HUES64 (cell line): ENCODE results near the gene NDUFS6.
"Not testable (repeated sequence)": the region's sequence is repeated elsewhere in the genome, so short reads cannot be mapped to it uniquely, and the experiment has no call there.

Experiments used
- H3K27ac ChIP-seq: 2 replicates; pipeline ENCODE4 v1.7.0; 2013; ENCODE audit warnings: low read depth, low read length, inconsistent platforms
- H3K27me3 ChIP-seq: 2 replicates; pipeline ENCODE4 v1.6.1; 2013; ENCODE audit warnings: mild to moderate bottlenecking, low read length; ENCODE audit not compliant: insufficient read depth
- H3K36me3 ChIP-seq: 2 replicates; pipeline ENCODE4 v1.6.1; 2013; ENCODE audit warnings: mild to moderate bottlenecking, low read length; ENCODE audit not compliant: insufficient read depth
- H3K4me1 ChIP-seq: 2 replicates; pipeline ENCODE4 v1.6.1; 2013; ENCODE audit warnings: mild to moderate bottlenecking, low read length, moderate library complexity; ENCODE audit not compliant: insufficient read depth
- H3K4me3 ChIP-seq: 2 replicates; pipeline ENCODE4 v1.5.1; 2013; ENCODE audit warnings: mild to moderate bottlenecking, low read length, moderate library complexity
- H3K9ac ChIP-seq: 2 replicates; pipeline ENCODE4 v1.6.1; 2013; ENCODE audit warnings: mild to moderate bottlenecking, low read depth, low read length
- H3K9me3 ChIP-seq: 2 replicates; pipeline ENCODE4 v1.6.1; 2013; ENCODE audit warnings: low read depth, low read length; ENCODE audit not compliant: insufficient read depth
- whole genome bisulfite sequencing: fragments of 150-250, 120-280 bp; methylation state at CpG from one replicate; pipeline ENCODE4 v1.1.7; 2013; ENCODE audit warnings: missing lambda C conversion rate; 5-methylcytosine and 5-hydroxymethylcytosine counted together

The NDUFS6 gene

DNA sequence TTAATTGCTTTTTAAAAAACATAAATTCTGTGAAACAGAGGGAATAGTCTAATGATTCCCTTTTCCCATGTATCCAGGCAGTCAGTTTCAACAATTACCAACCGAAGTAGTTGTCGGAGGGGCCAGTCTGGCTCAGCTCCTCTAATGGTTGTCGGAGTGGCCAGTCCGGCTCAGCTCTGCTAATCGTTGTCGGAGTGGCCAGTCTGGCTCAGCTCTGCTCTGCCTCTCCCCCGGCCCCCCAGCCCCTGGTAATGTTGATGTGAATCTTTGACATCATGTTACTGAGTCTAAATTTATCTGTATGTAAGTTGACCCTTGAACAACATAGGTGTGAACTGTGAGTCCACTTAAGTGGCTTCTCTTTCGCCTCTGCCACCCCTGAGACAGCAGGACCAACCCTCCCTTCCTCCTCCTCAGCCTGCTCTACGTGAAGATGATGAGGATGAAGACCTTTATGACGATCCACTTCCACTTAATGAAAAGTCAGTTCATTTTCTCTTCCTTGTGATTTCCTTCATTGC is 9.4 kb downstream of the NDUFS6 start:
- no peaks in the 10 kb centered on the region for H3K27me3 ChIP-seq
- H3K27ac ChIP-seq = no peak overlapping the region
- 98% methylated on average over 10 of the region's 10 CpGs for WGBS
- H3K9ac ChIP-seq = no peak overlapping the region
- H3K9me3 ChIP-seq = no peaks in the 10 kb centered on the region
- H3K4me1 ChIP-seq = no peaks in the 10 kb centered on the region
- H3K36me3 ChIP-seq = peaks cover 95% of the 10 kb centered on the region
- no peak overlapping the region for H3K4me3 ChIP-seq

DNA sequence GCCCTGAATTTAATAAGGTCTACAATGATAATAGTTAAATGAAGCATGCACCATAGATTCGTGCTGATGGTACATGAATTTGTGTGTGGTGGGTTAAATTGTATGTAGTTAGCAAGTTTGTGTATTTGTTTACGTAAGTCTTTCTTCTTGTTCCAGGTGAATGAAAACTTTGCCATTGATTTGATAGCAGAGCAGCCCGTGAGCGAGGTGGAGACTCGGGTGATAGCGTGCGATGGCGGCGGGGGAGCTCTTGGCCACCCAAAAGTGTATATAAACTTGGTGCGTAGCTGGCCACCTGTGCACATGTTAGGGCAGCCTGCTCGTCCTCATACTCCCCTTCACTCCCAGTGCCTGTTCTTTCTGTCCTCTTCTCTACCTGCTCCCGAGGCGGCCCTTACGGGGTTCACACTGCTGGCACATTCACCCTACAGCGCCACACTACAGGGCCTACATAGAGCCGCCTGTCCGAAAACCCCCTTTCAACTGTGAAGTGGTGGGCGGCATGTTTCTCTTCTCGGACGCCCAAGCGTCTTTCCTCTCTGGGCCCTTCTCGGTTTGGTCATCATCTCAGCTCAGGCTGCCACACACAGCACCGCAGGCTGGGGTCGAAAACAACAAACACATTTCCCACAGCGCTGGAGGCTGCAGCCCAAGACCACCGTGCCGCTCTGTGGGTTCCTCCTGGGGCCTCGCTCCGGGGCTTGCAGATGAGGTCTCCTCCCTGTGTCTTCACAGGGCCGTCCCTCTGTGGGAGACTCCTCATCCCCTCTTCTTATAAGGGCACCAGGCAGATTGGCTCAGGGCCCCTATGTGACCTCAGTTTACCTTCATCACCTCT is 13.2 kb downstream of the NDUFS6 start:
- WGBS = 96% methylated on average over 30 of the region's 30 CpGs
- H3K9me3 ChIP-seq = no peaks in the 10 kb centered on the region
- H3K36me3 ChIP-seq = peaks cover 92% of the 10 kb centered on the region
- peaks cover 11% of the 10 kb centered on the region for H3K4me1 ChIP-seq
- no peak overlapping the region for H3K4me3 ChIP-seq
- no peak overlapping the region for H3K27ac ChIP-seq
- no peaks in the 10 kb centered on the region for H3K27me3 ChIP-seq
- H3K9ac ChIP-seq = no peak overlapping the region

DNA sequence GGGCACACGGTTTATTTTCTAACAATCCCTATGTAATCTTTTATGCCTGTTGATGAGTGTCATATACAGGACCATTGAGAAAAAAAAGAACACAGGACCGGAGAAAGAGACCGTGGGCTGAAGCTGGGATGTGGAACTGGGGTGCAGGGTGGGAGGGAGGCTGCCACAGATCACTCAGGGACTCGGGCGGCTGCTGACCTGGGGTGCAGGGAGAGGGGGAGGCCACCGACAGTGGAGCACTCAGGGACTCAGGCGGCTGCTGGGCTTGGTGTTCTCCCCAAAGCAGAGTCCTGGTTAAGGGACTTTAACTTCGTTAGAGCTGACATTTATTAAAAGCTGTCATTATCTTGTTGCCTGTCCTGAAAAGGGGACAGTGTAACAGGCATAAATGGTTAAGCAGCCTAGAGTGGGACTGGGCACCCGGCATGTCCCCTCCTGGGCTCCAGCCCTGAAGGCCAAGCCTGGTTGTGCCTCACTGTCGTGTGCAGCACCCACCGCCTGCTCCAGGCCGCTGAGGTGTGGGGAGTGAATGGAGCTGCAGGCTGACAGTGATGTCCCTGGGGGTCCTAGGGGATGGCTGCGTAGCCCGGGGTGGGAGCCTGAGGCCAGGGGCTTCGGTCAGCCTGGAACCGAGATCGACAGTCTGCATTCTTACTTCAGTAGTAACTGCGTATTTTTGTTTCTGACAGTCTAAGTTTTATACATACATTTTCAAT is 14.0 kb downstream of the NDUFS6 start:
- 88% methylated on average over 17 of the region's 18 CpGs for WGBS
- no peak overlapping the region for H3K27ac ChIP-seq

DNA sequence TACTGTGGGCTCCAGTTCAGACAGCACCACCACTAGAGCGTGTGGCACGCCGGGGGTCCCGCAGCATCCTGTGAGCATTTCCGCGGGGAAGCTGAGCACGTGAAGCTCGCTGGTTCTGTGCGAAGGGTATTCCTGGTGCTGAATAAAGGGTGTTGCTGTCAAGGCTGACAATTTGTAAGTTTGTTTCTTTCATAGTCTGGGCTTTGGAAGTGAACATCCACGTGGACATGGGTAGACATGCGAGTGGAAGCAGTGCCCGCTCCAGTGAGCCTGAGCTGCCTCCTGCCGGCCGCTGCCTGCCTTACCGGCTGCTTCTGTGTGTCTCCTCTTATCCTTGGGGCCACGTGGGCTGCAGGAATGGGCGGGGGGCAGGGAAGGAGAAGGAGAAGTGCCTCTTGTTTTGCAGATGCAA is 14.7 kb downstream of the NDUFS6 start:
- WGBS = 83% methylated on average over 17 of the region's 17 CpGs
- no peaks in the 10 kb centered on the region for H3K9me3 ChIP-seq
- no peak overlapping the region for H3K9ac ChIP-seq
- peaks cover 92% of the 10 kb centered on the region for H3K36me3 ChIP-seq
- peaks cover 11% of the 10 kb centered on the region for H3K4me1 ChIP-seq
- H3K27me3 ChIP-seq = no peaks in the 10 kb centered on the region
- no peak overlapping the region for H3K4me3 ChIP-seq
- no peak overlapping the region for H3K27ac ChIP-seq

More for the DNA sequence above, 14.0 kb downstream of the NDUFS6 start:
- no peak overlapping the region for H3K4me3 ChIP-seq
- no peaks in the 10 kb centered on the region for H3K27me3 ChIP-seq
- peaks cover 92% of the 10 kb centered on the region for H3K36me3 ChIP-seq
- no peaks in the 10 kb centered on the region for H3K9me3 ChIP-seq
- no peak overlapping the region for H3K9ac ChIP-seq
- peaks cover 11% of the 10 kb centered on the region for H3K4me1 ChIP-seq

DNA sequence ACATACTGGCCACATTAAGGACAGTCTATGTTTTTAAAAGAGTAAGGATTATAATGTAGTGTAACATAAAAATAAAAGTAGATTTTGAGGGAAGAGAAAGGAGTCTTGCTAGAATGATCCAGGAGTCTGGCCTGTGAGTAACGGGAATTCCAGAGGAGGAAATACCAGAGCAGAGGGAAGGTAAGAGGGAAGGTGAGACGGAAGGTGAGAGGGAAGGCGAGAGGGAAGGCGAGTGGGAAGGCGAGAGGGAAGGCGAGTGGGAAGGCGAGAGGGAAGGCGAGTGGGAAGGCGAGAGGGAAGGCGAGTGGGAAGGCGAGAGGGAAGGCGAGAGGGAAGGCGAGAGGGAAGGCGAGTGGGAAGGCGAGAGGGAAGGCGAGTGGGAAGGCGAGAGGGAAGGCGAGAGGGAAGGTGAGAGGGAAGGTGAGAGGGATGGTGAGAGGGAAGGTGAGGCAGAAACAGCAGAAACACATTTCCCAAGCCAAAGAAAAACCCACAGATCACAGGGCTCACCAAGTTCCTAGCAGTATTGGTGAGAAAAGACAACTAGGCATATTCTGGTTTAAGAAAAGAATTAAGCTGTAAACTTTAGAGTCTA is 15.4 kb downstream of the NDUFS6 start:
- H3K9me3 ChIP-seq, H3K9ac ChIP-seq, H3K4me3 ChIP-seq, H3K27me3 ChIP-seq, H3K27ac ChIP-seq: not testable (repeated sequence)
- Histone ChIP-seq H3K36me3 (peaks cover 92% of the 10 kb centered on the region), H3K4me1 (peaks cover 11% of the 10 kb centered on the region)
- 84% methylated on average over 18 of the region's 18 CpGs for WGBS

DNA sequence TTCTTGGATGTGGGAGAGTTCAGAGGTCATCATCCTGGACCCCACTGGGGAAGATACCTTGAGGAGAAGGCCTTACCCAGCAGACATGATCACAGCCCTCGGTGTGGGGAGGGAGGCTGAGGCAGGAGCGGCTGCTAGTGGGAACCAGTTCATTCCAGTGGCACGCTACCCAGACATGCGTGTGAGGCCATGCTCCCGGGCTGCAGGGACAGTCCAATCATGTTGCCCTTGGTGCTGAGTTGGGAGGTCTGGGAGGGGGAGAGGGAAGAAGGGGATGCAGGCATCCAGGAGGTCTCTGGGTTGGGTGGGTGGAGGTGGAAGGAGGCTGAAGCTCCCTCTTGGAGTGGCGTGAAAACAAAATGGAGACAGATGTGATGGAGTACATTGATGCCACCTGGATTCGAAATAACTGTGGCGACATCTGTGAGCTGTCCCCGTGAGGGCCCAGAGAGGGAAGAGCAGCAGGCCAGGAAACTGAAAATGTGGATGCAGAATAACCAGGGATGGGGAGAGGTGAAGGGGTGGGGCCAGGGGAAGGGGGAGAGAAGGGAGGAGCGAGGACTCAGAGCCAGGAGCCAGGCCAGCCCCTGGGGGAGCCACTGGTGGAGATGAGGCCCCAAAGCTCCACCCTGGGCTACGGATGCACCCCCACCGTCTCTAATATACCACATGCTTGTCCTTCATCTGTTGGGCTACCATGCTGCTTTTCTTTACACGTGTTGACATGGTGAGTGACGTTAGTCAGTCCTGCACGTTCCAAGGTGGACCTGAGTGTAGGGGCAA is 16.2 kb downstream of the NDUFS6 start:
- no peak overlapping the region for H3K9ac ChIP-seq
- 87% methylated on average over 15 of the region's 15 CpGs for WGBS
- H3K4me1 ChIP-seq = peaks cover 11% of the 10 kb centered on the region
- H3K36me3 ChIP-seq = peaks cover 92% of the 10 kb centered on the region
- no peak overlapping the region for H3K27ac ChIP-seq
- H3K27me3 ChIP-seq = no peaks in the 10 kb centered on the region
- no peaks in the 10 kb centered on the region for H3K9me3 ChIP-seq
- H3K4me3 ChIP-seq = no peak overlapping the region

DNA sequence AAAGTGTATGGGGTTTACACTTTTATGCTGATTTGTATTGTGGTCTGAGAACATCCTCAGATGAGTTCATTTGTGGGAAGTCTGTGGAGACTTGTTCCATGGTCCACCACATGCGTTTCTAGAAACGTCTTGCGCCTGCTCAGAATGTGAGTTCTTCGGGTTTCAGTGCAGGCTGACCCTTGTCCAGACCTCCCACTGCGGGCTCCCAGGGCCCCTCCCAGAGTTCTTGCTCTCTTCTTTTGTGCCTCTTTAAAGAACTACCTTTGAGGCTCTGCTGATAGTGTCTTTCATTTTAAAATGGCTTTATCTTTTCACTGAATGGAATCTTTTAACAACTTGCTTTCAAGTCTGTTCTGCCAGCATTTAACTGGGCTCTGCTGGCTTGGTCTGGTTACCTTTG is 17.6 kb downstream of the NDUFS6 start:
- Histone ChIP-seq H3K36me3 (peaks cover 85% of the 10 kb centered on the region), H3K4me1 (peaks cover 11% of the 10 kb centered on the region), H3K27me3 (no peaks in the 10 kb centered on the region), H3K9ac (no peak overlapping the region), H3K9me3 (no peaks in the 10 kb centered on the region), H3K27ac (no peak overlapping the region), H3K4me3 (no peak overlapping the region)
- 71% methylated on average over 5 of the region's 5 CpGs for WGBS

DNA sequence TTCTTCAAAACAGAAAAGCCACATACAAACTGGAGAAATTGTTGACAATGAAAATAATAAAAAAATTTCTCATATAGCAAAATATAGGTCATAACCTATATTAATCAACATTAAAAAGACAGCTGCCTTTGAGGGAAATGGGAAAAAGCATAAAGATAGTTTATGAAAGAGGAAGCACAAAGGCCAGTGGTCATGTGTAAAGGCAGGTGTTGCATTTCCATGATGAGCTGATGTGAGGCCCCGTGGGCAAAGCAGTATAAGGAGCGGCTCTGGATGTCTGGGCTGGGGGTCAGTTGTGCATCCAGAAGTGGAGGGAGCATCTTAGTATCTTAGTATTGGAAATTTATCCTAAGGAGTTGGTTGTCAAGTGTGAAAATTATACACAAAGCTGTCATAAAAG is 18.3 kb downstream of the NDUFS6 start:
- Histone ChIP-seq H3K4me1 (peaks cover 11% of the 10 kb centered on the region), H3K36me3 (peaks cover 78% of the 10 kb centered on the region), H3K27me3 (no peaks in the 10 kb centered on the region), H3K9me3 (no peaks in the 10 kb centered on the region), H3K9ac (no peak overlapping the region), H3K4me3 (no peak overlapping the region), H3K27ac (no peak overlapping the region)
- WGBS = 92% methylated on average over 2 of the region's 2 CpGs

DNA sequence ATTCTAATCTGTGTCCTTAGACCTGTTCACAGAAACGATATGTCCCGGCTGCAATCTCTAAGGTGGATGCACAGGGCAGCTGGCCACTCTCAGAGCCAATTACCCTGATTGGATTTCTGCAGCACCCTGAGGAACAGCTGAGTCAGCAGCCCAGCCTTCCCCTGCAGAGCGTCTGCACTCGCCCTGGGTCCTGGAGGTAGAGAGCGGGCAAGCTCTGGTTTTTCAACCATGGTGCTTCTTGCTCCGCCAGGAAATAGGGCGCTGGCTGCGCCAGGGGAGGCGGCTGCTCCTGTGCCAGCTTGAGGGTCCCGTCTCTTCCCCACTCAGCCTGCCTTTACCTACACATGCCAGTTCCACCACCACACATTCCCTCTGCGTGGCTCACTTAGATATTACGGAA is 19.2 kb downstream of the NDUFS6 start:
- WGBS = 86% methylated on average over 12 of the region's 12 CpGs
- Histone ChIP-seq H3K4me1 (peaks cover 11% of the 10 kb centered on the region), H3K36me3 (peaks cover 69% of the 10 kb centered on the region)

DNA sequence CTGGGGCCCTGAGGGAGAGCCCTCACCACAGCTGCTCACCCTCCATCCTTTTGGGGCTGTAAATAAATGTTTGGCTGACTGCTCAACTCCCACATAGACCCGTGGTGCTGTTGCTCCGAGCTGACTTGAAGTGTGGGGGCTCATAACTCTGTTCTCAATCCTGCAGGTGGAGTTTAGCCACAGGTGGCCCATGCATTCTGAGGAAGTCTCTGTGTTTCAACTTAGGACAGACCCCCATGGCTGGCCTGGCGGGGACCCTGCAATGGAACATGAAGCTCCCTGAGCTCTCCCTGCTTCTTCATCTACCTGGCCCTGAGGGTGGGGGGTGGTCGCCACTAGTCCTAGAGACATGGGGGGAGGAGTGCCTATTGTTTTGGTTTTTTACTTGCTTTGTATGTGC is 19.7 kb downstream of the NDUFS6 start:
- Histone ChIP-seq H3K4me3 (no peak overlapping the region), H3K9me3 (no peaks in the 10 kb centered on the region), H3K9ac (no peak overlapping the region), H3K27me3 (no peaks in the 10 kb centered on the region), H3K36me3 (peaks cover 64% of the 10 kb centered on the region), H3K4me1 (peaks cover 11% of the 10 kb centered on the region), H3K27ac (no peak overlapping the region)
- WGBS = 94% methylated on average over 3 of the region's 4 CpGs

More for the DNA sequence above, 19.2 kb downstream of the NDUFS6 start:
- no peak overlapping the region for H3K4me3 ChIP-seq
- H3K27me3 ChIP-seq = no peaks in the 10 kb centered on the region
- no peaks in the 10 kb centered on the region for H3K9me3 ChIP-seq
- no peak overlapping the region for H3K27ac ChIP-seq
- no peak overlapping the region for H3K9ac ChIP-seq
